MG63 (cell line): ENCODE data around the gene SCCPDH. TPM values are rescaled to one million over a fixed set of nuclear protein-coding genes. Genes with fewer than 3 reads are reported as not detected.

Experiments used
- DNase-seq: peaks from one replicate; pipeline ENCODE4 v3.0.0-alpha.2; 2020
- H3K27me3 ChIP-seq: fragments of 250-450 bp; sonication (Bioruptor Pico); 2 replicates; pipeline ENCODE4 v1.5.1; 2020; ENCODE audit warnings: mild to moderate bottlenecking, moderate library complexity
- H3K36me3 ChIP-seq: fragments of 250-450 bp; sonication (Bioruptor Pico); 2 replicates; pipeline ENCODE4 v1.5.1; 2020; ENCODE audit warnings: mild to moderate bottlenecking, moderate library complexity
- H3K4me3 ChIP-seq: fragments of 250-450 bp; sonication (Bioruptor Pico); 2 replicates; pipeline ENCODE4 v1.5.1; 2020; ENCODE audit warnings: mild to moderate bottlenecking, moderate library complexity
- H3K9me3 ChIP-seq: fragments of 250-450 bp; sonication (Bioruptor Pico); 2 replicates; pipeline ENCODE4 v1.5.1; 2020; ENCODE audit warnings: mild to moderate bottlenecking, moderate library complexity
- total RNA-seq: library from RNA; depleted of rRNA; stranded (reverse); fragments of >200 nt; shearing (Covaris generic); gene quantifications from 2 replicates; pipeline ENCODE4 v1.2.3, GENCODE V29; 2014; ENCODE audit warnings: low replicate concordance

SCCPDH gene
- total RNA-seq, 1 experiment from 2014 or later: 51.1 TPM

DNA sequence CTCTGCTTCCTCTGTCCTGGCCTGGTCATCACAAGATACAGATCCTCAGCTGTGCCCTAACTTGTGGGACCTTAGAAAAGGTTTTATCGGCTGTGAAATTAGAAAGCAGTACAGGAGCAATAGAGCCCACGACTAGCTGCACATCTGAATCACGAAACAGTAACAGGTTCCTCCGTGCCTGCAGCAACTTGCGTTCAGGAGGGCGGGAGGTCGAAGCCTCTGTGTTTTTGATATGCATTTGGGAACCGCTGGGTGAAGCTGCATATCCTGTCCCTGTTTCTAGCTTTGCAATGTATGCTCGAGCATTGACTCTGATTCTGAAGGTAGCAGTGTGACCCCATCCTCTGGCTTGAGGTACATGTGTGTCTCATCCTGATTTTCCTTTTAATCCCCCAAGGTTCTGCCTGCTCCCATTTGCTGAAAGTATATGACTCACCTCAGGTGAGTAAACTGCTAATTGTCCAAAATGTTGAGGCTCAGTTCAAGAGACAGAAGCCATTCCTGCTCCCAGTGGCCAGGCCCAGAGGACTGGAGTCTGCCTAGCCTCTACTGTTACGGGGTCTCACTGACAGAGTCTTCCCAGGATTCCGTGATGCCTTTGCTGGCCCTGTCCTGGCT, 44.3 kb downstream of the SCCPDH start:
- no peak overlapping the region for H3K4me3 ChIP-seq

DNA sequence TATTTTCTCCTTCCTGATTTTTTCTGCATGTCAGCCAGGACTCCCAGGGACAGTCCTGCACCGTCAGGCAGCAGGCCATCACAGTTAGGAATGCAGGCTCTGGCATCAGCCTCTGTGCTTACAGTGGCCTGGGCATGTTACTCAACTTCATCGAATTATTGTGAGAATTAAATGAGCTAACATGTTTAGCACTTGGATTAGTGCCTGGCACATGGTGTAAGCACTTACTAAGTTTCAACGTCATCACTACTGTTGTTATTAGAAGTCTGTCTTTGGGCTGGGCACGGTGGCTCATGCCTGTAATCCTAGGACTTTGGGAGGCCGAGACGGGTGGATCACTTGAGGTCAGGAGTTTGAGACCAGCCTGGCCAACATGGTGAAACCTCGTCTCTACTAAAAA, 45.1 kb downstream of the SCCPDH start:
- Histone ChIP-seq H3K9me3 (no peaks in the 10 kb centered on the region), H3K36me3 (peaks cover 25% of the 10 kb centered on the region), H3K4me3 (no peak overlapping the region), H3K27me3 (no peaks in the 10 kb centered on the region)
- peak; percentile 60 for DNase-seq

More for the DNA sequence above, 44.3 kb downstream of the SCCPDH start:
- Histone ChIP-seq H3K9me3 (no peaks in the 10 kb centered on the region), H3K27me3 (no peaks in the 10 kb centered on the region), H3K36me3 (peaks cover 25% of the 10 kb centered on the region)
- no peak for DNase-seq

- no peaks in the 10 kb centered on the region for H3K27me3 ChIP-seq
- H3K4me3 ChIP-seq: no peak overlapping the region
- H3K36me3 ChIP-seq: peaks cover 18% of the 10 kb centered on the region
- DNase-seq: no peak
- no peaks in the 10 kb centered on the region for H3K9me3 ChIP-seq
Measured at GRCh38 chr1:246771366-246771765, 47.2 kb downstream of the SCCPDH start.

- no peak for DNase-seq
- Histone ChIP-seq H3K4me3 (no peak overlapping the region), H3K36me3 (peaks cover 16% of the 10 kb centered on the region), H3K27me3 (no peaks in the 10 kb centered on the region), H3K9me3 (no peaks in the 10 kb centered on the region)
Measured at GRCh38 chr1:246772686-246773085, 48.5 kb downstream of the SCCPDH start.

DNA sequence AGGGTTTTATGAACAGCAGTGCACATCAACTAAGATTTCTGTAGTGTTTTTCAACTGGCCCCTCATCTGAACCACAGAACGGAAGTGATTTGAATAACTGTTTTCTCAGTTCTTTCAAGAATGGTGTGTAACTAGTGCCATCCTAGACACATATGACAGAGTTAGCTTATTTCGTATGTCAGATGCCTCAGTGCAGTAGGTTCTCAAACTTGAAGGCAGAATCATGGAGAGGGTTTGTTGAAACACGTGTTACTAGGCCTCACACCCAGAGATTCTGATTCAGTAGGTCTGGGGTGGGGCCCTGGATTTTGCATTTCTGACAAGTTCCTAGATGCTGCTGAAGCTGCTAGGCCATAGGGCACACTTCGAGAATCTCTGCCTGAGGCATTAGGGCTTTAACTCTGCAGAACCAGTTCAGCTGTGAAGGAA, 49.0 kb downstream of the SCCPDH start:
- DNase-seq: no peak
- H3K9me3 ChIP-seq: no peaks in the 10 kb centered on the region
- H3K36me3 ChIP-seq: peaks cover 17% of the 10 kb centered on the region
- no peak overlapping the region for H3K4me3 ChIP-seq
- H3K27me3 ChIP-seq: no peaks in the 10 kb centered on the region

- H3K27me3 ChIP-seq: no peaks in the 10 kb centered on the region
- H3K36me3 ChIP-seq: peaks cover 31% of the 10 kb centered on the region
- no peak overlapping the region for H3K4me3 ChIP-seq
- no peak for DNase-seq
- no peaks in the 10 kb centered on the region; the same call in 1 of the 2 replicates for H3K9me3 ChIP-seq
Measured at GRCh38 chr1:246775531-246776385, 51.5 kb downstream of the SCCPDH start.

GRCh38 chr1:246776923-246777322, 52.7 kb downstream of the SCCPDH start:
- H3K36me3 ChIP-seq: peaks cover 26% of the 10 kb centered on the region
- H3K27me3 ChIP-seq: no peaks in the 10 kb centered on the region
- H3K4me3 ChIP-seq: no peak overlapping the region
- no peaks in the 10 kb centered on the region; the same call in 1 of the 2 replicates for H3K9me3 ChIP-seq
- DNase-seq: no peak

DNA sequence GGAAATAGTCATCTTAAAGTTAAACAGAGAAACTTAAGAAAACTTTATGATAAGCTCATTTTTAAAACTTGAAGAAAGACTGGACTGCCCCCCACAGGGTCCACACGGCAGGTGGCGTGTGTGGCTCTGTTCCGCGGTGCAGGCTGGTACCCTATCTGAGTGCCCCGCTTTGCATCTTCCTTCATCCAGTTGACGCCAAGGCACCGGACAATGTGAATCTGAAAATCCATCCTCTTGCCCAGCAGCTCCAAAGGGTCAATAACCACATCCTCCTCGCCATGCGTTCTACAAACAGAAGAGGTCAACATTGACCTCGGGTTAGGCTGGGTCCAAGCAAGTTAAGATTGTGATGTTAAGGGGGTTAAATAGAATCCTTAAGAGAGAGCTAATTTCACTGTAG, 54.5 kb downstream of the SCCPDH start:
- Histone ChIP-seq H3K9me3 (no peaks in the 10 kb centered on the region; the same call in 1 of the 2 replicates), H3K4me3 (no peak overlapping the region), H3K27me3 (no peaks in the 10 kb centered on the region), H3K36me3 (peaks cover 26% of the 10 kb centered on the region)
- DNase-seq: no peak

DNA sequence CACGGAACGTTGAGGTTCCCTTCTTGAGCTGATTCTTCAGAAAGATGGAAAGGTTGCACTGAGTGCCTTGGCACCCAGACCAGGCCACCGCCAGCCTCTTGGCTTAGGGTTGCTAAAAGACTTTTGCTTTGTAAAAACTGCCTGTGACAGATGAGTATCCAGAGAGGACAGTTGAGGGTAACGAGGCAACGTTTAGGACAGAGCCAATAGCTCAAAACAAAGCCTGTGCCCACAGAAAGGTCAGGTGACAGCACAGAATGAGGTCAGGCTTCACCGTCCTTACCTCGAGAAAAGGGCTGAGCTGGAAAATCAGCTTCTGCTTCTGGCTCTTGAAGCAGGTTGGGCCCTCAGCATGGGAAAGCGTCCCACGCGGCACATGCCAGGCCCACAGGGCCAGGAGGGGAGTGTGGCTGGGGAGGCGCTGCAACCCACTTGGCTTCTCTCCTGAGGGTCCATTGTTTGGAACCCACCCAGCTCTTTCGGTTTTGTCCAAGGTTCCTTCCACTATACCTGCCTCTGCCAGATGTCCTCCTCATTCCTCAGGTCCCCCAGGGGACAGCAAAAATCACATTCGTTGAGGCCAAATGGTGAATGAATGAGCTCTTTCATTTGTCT, 55.5 kb downstream of the SCCPDH start:
- Histone ChIP-seq H3K9me3 (no peaks in the 10 kb centered on the region; the same call in 1 of the 2 replicates), H3K27me3 (no peaks in the 10 kb centered on the region), H3K36me3 (peaks cover 26% of the 10 kb centered on the region), H3K4me3 (no peak overlapping the region)
- DNase-seq: no peak

DNA sequence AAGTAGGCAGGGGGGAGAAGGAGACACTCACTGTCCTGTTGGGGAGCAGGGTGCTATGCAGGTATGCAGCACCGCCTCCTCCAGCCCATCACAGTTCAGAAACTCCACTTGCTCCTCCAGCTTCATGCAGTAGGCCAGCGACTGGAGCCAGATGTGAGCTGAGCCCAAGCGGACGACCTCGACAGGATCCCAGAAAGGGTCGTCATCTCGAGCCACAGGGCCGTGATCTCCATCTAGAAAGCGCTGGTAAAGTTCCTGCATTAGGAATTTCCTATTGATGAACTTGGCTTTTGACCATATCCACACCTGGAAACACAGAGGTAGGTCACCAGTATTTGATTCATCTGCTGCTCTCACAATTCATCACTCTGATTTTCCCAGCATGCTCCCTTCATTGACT, 56.1 kb downstream of the SCCPDH start:
- Histone ChIP-seq H3K27me3 (no peaks in the 10 kb centered on the region), H3K9me3 (no peaks in the 10 kb centered on the region; the same call in 1 of the 2 replicates), H3K4me3 (no peak overlapping the region), H3K36me3 (peaks cover 26% of the 10 kb centered on the region)
- DNase-seq: no peak

DNA sequence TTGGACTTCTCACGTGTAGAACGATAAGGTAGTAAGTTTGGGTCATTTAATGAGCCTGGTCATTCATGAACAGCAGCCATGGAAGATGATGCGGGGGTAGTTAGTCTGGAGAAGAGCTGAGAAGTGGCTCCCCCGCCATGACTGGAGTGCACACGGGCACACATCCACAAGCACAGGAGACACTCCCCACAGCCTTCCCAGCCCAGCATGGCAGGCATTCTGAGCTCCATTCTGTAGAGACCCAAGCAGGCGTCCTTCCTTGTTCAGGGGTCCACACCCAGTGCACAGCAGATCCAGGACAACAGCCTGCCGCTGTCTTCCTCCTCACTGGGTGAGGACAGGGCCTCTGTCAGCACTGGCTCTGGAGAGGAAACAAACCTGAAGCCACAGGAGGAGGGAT, 57.0 kb downstream of the SCCPDH start:
- peaks cover 26% of the 10 kb centered on the region for H3K36me3 ChIP-seq
- H3K27me3 ChIP-seq: no peaks in the 10 kb centered on the region
- DNase-seq: no peak
- no peaks in the 10 kb centered on the region; the same call in 1 of the 2 replicates for H3K9me3 ChIP-seq
- no peak overlapping the region for H3K4me3 ChIP-seq

- Histone ChIP-seq H3K27me3 (no peaks in the 10 kb centered on the region), H3K4me3 (no peak overlapping the region), H3K36me3 (peaks cover 22% of the 10 kb centered on the region), H3K9me3 (no peaks in the 10 kb centered on the region; the same call in 1 of the 2 replicates)
- DNase-seq: peak; percentile 86
Measured at GRCh38 chr1:246782120-246782900, 58.1 kb downstream of the SCCPDH start.

DNA sequence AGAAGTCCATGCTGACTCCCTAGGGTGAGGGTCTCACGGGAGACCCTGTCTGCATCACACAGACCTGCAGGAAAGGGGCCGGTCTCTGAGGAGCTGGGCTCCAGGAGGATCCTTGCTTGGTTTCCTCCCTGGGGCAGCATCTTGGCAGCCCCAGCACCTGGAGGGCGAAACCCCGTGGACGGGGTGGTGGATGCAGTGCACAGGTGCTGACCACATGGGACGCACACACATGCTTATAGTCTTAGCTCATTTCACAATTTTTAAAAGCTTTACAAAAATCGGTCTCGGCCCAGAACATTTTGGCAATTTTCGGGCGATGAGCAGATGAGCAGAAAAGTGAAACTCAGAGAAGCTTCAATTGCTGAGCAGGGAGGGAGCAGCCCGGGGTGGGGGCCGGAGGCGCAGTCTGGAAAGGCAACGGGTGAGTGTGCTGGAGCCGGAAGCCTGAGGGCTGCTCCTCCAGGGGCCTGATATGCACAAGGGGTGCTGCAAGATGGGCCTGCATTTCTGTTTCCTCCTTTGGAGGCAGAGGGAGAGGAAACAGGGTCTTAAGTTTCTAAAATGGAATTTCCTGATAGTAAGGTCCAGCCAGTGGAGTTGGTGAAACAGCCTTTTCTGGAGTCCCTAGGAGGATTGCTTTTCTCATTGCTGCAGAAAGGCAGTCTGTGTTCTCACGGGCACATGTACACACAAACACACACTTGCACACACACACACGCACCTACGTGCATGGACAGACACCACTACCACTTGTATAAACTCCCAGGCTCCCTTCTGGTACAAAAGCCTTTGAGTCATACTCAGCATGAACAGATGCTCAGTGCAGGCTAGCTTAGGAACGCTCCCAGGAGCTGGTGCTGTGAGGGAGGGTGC, 60.6 kb downstream of the SCCPDH start:
- Histone ChIP-seq H3K36me3 (peaks cover 8% of the 10 kb centered on the region), H3K27me3 (no peaks in the 10 kb centered on the region), H3K9me3 (no peaks in the 10 kb centered on the region; the same call in 1 of the 2 replicates), H3K4me3 (no peak overlapping the region)
- no peak for DNase-seq

GRCh38 chr1:246785494-246786111, 61.4 kb downstream of the SCCPDH start:
- Histone ChIP-seq H3K4me3 (no peak overlapping the region), H3K36me3 (peaks cover under 1% of the 10 kb centered on the region), H3K9me3 (no peaks in the 10 kb centered on the region; the same call in 1 of the 2 replicates), H3K27me3 (no peaks in the 10 kb centered on the region)
- DNase-seq: no peak

GRCh38 chr1:246786606-246787238, 62.5 kb downstream of the SCCPDH start:
- Histone ChIP-seq H3K9me3 (no peaks in the 10 kb centered on the region), H3K36me3 (no peaks in the 10 kb centered on the region), H3K27me3 (no peaks in the 10 kb centered on the region), H3K4me3 (no peak overlapping the region)
- DNase-seq: no peak
